ENCODE data around the gene DTNB.

DTNB gene

GRCh38 chr2:25380586-25381375, 292.6 kb downstream of the DTNB start:
- no peak for DNase-seq (ENCODE audit: low spot score)
- in situ Hi-C loops (cut with MboI; ENCODE audit: low sequenced_read_pairs, unreplicated experiment) = no loop called here
- TF ChIP-seq, protein P1, sequence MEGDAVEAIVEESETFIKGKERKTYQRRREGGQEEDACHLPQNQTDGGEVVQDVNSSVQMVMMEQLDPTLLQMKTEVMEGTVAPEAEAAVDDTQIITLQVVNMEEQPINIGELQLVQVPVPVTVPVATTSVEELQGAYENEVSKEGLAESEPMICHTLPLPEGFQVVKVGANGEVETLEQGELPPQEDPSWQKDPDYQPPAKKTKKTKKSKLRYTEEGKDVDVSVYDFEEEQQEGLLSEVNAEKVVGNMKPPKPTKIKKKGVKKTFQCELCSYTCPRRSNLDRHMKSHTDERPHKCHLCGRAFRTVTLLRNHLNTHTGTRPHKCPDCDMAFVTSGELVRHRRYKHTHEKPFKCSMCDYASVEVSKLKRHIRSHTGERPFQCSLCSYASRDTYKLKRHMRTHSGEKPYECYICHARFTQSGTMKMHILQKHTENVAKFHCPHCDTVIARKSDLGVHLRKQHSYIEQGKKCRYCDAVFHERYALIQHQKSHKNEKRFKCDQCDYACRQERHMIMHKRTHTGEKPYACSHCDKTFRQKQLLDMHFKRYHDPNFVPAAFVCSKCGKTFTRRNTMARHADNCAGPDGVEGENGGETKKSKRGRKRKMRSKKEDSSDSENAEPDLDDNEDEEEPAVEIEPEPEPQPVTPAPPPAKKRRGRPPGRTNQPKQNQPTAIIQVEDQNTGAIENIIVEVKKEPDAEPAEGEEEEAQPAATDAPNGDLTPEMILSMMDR (IDR thresholded peaks at IDR 0.05; ENCODE audit: borderline replicate concordance, control extremely low read depth, extremely low read depth, insufficient read depth, missing control alignments) = no peak

DNA sequence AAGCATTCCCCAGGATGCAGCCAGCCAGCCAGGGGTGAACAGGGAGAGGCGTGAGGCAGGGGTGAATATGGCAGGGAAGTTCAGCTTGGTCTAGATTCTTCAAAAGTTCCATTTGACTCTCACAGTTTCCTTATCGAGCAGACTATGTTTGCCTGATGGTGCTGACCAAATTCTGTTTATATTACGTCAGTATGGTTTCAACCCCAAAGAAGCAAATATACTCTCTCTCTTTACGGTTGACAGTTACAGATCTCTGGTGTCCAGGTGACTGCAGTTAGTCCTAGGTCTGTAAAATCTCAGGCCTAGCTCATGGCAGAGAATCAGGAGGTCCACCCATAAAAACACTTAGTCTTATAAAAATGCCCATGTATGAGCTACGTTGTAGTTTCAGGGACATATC, 293.4 kb downstream of the DTNB start:
- in situ Hi-C loops (cut with MboI; ENCODE audit: low sequenced_read_pairs, unreplicated experiment) = no loop called here
- TF ChIP-seq, protein P1 (IDR thresholded peaks at IDR 0.05; ENCODE audit: borderline replicate concordance, control extremely low read depth, extremely low read depth, insufficient read depth, missing control alignments) = no peak
- DNase-seq (ENCODE audit: low spot score) = peak; percentile 79

DNA sequence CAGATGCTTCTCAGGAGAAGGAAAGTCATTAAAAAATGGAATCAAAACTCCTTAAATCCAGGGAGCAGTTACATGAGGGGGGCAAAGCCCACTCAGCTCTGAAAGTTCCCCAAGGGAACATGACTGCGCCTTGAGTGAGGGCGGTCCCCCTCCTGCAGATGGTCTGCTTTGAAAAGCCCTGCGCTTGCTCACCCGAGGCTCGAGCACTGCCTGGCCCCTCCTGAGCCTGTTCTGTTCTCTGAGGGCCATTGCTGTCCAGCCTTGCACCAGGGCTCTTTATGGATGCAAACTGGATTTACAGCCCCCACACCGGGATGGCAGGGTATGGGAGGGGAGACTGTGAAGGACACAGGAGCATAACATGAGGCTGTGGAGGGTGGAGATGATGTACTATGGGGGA, 293.8 kb downstream of the DTNB start:
- TF ChIP-seq, protein P1 (IDR thresholded peaks at IDR 0.05; ENCODE audit: borderline replicate concordance, control extremely low read depth, extremely low read depth, insufficient read depth, missing control alignments) = no peak
- in situ Hi-C loops (cut with MboI; ENCODE audit: low sequenced_read_pairs, unreplicated experiment) = no loop called here
- DNase-seq (ENCODE audit: low spot score) = no peak

GRCh38 chr2:25378731-25379490, 294.5 kb downstream of the DTNB start:
- TF ChIP-seq, protein P1 (IDR thresholded peaks at IDR 0.05; ENCODE audit: borderline replicate concordance, control extremely low read depth, extremely low read depth, insufficient read depth, missing control alignments) = no peak
- DNase-seq (ENCODE audit: low spot score) = no peak
- in situ Hi-C loops (cut with MboI; ENCODE audit: low sequenced_read_pairs, unreplicated experiment) = no loop called here

GRCh38 chr2:25377822-25378421, 295.5 kb downstream of the DTNB start:
- DNase-seq (ENCODE audit: low spot score) = no peak
- TF ChIP-seq, protein P1 (IDR thresholded peaks at IDR 0.05; ENCODE audit: borderline replicate concordance, control extremely low read depth, extremely low read depth, insufficient read depth, missing control alignments) = no peak
- in situ Hi-C loops (cut with MboI; ENCODE audit: low sequenced_read_pairs, unreplicated experiment) = no loop called here

- DNase-seq (ENCODE audit: low spot score) = peak; percentile 96
- in situ Hi-C loops (cut with MboI; ENCODE audit: low sequenced_read_pairs, unreplicated experiment) = no loop called here
- TF ChIP-seq, protein P1 (IDR thresholded peaks at IDR 0.05; ENCODE audit: borderline replicate concordance, control extremely low read depth, extremely low read depth, insufficient read depth, missing control alignments) = peak; percentile 98
Observed at GRCh38 chr2:25376750-25377621, 296.4 kb downstream of the DTNB start.
